ENCODE results near the gene SLC25A1.
"Not testable (repeated sequence)": the region's sequence is repeated elsewhere in the genome, so short reads cannot be mapped to it uniquely, and the experiment has no call there.

- TF ChIP-seq CTCF, POLR2A (IDR thresholded peaks at IDR 0.05): not testable (repeated sequence)
These were observed 19.9 kb downstream of the SLC25A1 start for GRCh38 chr22:19158649-19159048.
